GM12891 (cell line): ENCODE results near the gene LYVE1.

ENCODE experiments used
- POLR2A ChIP-seq: IDR thresholded peaks from 2 replicates; pipeline ENCODE4 v1.6.1; 2011; ENCODE audit warnings: low read depth, low read length, control low read depth
- POLR2AphosphoS5 ChIP-seq: IDR thresholded peaks from 2 replicates; pipeline ENCODE4 v1.6.1; 2011; ENCODE audit warnings: low read depth, low read length, control low read depth

GRCh38 chr11:10524471-10524870 is 44.0 kb downstream of the LYVE1 start:
- TF ChIP-seq POLR2AphosphoS5 (no peak), POLR2A (no peak)
